NCI-H510A (cell line): ENCODE results near the gene ZDHHC18.

Source experiments
- DNase-seq: peaks from one replicate; lab custom pipeline; 2025; lab: John Stamatoyannopoulos, UW

The ZDHHC18 gene

GRCh38 chr1:26900815-26901511, 74.5 kb downstream of the ZDHHC18 start:
- DNase-seq: no peak
